ENCODE measurements around the gene MELK.
"Not testable (repeated sequence)": the region's sequence is repeated elsewhere in the genome, so short reads cannot be mapped to it uniquely, and the experiment has no call there.

Gene MELK

DNA sequence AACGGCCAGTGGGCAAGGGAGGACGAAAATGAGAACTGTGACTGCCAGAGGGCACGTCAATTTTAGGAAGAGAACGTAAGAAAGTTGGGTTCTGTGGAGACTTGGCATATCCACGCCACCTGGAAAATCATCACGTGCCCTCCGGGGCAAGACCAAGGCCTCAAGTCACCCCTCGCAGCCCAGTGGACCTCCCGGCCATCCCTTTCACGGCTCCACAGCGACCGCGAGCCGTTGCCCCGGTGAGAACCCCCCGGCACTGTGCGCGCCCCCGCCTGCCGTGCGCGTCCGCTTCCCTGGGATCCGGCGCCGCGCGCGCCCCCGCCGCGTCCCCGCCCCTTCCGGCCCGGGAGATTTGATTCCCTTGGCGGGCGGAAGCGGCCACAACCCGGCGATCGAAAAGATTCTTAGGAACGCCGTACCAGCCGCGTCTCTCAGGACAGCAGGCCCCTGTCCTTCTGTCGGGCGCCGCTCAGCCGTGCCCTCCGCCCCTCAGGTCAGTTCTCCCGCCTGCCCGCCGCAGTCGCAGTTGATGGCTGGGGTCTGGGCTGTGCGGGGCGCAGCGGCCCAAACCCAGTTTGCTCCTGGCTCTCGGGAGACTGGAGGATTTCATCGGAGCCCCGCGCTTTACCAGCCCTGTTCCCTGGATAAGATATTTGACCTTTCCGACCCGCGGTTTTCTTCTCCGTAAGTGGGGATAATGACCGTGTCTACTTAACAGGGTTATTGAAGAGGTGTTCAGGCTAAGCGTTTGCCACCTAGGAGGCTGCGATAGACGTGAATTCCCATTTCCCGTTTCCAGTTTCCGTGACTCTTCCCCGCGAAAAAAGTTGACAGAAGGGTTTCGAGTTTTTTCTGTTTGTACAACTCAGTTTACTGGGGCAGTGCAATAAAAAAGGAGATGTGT lies at the start of gene MELK:
TSS of gene MELK (plus strand) at position 381 of the 904 bp plus-strand sequence. CDS start 8,787 bp downstream, outside the sequence.
- DNase-seq = no peak

DNA sequence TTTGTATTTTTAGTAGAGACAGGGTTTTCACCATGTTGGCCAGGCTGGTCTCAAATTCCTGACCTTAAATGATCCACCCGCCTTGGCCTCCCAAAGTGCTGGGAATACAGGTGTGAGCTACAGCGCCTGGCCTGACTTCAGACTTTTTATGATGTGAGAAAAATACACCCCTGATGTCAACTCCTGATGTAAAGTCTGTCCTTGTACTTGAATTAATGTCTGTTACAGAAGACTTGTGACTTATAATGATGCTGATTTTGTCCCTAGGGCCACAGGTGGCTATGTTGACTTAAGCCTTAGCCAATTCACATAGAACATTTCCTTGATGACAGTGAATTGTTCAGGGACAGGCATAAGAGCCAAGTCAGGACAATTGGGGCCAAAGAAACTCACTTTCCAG lies 42.5 kb upstream of the MELK start:
- no peak for DNase-seq

DNA sequence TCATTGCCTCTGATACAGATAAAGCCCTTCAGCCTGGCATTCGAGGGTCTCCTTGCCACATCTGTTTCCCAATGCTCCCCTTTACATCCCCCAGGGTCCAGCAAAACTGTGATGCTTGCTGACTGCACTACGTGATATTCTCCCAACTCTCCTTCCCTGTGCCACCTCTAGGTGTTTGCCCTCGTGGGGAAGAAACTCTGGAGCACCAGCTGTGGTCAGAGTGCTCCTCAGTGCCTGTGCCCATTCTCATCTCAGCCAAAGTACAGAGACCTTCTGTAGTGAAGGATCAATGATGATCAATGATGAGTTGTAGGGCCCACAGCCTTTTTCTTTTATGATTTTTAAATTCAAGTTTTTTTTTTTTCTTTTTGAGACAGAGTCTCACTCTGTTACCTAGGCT lies 40.3 kb upstream of the MELK start:
- DNase-seq = no peak

DNA sequence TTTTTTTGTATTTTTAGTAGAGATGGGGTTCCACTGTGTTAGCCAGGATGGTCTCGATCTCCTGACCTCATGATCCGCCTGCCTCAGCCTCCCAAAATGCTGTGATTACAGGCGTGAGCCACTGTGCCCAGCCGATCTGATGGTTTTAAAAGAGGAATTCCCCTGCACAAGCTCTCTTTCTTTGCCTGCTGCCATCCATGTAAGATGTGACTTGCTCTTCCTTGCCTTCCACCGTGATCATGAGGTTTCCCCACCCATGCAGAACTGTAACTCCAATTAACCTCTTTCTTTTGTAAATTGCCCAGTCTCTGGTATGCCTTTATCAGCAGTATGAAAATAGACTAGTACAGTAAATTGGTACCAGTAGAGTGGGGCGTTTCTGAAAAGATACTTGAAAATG lies 39.0 kb upstream of the MELK start:
- DNase-seq = not testable (repeated sequence)

DNA sequence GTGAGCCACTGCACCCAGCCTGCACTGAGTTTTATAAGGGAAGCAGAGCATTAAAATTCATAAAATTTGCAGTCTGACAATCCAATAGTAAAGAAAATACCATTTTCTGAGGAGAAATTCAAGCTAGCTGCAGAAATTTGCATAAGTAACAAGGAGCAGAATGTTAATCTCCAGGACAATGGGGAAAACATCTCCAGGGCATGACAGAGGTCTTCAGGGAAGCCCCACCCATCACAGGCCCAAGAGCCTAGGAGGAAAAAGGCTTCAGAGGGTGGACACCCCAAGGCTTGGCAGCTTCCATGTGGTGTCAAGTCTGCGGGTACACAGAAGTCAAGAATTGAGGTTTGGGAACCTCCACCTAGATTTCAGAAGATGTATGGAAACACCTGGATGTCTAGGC lies 37.6 kb upstream of the MELK start:
- no peak for DNase-seq

DNA sequence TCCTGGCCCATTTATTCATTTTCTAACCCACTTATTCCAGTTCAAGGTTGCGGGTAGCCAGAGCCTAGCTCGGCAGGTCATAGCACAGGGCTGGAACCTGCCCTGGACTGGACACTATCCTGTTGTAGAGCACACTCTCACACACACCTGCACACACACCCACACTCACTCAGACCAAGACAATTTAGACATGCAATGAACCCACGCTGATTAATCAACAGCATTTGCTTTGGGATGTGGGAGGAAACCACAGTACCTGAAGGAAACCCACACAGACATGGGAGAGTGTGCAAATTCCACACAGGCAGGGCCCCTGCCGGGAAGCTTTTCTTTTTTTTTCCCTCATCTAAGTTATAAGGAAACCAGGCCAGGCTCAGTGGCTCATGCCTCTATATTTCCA lies 34.8 kb upstream of the MELK start:
- DNase-seq = no peak

DNA sequence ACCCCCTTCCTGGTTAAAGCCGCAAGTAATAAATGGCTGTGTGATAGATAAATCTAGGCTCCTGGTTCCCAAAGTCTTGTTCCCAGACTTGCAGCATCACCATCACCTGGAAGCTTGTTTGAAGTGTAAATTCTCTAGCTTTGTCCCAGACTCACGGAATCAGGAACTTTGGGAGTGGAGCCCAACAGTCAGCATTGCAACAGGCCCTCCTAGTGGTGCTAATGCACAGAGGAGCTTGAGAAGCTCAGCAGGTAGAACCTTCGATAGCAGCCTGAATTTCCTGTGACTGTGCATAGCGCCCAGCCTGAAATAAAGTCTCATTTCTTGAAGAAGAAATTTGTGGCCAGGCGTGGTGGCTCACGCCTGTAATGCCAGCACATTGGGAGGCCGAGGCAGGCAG lies 30.3 kb upstream of the MELK start:
- DNase-seq = no peak

DNA sequence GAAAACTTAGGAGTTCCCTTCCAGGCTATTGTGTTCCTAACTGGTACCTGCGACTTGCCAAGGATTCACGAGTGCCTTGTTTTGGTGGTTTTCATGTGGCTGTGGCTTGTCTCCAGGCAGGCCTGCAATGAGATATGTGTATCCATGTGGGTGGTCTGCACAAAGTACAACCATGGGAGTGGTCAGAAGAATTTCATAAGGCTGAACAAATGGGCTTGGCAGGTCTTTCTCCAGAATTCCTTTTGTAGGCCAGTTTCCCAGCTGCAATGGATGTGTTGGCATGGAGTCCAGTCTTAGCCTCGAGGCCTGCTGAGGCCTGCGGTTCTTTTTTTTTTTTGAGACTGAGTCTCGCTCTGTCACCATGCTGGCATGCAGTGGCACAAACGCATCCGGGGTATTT lies 28.8 kb upstream of the MELK start:
- no peak for DNase-seq

DNA sequence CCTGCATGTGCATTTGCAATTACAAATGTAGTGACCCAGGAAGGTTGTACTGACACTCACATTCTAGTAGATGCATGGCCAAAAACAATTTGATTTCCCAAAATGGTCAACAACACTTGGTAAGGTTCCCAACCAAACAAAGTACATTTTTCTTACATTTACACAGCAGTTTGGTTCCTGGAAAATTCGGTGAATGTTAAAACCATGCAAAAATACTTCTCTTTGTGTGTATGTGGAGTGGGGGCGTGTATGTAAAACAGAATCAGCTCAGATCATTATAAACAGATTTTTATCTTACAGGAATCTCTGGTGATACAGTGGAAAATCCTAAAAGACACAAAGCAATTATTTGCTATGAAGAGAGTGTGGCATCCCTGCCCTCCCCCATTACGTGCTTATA lies 25.1 kb upstream of the MELK start:
- DNase-seq = no peak

DNA sequence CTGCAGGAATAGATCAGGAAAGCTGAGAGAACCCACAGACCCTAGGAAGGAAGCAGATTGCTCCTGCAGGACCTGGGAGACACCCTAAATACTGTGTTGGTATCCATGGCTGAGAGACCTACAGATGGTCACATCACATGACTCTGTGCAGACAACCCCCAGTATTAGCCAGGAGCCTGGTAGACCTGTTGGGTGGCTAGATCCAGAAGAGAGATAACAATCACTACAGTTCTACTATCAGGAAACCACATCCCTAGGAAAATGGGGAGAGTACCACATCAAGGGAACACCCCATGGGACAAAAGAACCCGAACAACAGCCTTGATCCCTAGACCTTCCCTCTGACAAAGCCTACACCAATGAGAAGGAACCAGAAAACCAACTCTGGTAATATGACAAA lies 24.2 kb upstream of the MELK start:
- no peak for DNase-seq

DNA sequence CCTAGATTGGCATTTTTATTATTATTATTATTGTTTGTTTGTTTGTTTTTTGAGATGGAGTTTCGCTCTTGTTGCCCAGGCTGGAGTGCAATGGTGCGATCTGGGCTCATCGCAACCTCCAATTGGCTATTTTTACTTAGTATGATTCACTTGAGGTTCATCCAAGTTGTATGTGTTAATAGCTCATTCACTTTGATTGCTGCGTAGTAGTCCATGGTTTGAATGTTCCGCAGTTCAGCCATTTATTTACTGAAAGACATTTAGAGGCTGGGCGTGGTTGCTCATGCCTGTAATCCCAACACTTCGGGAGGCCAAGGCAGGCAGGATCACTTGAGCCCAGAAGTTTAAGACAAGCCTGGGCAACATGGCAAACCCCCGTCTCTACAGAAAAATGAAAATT lies 22.6 kb upstream of the MELK start:
- no peak for DNase-seq

DNA sequence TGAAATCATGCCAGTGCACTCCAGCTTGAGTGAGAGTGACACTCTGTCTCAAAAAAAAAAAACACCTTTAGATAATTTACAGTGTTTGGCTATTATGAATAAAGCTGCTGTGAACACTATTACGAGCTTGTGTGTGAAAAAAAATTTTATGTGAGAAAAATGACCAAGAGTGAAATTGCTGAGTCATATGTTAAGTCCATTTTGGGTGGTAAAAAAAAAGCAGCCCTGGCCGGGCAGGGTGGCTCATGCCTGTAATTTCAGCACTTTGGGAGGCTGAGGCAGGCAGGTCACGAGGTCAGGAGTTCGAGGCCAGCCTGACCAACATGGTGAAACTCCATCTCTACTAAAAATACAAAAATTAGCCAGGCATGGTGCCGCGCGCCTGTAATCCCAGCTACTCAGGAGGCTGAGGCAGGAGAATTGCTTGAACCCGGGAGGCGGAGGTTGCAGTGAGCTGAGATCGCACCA lies 22.0 kb upstream of the MELK start:
- not testable (repeated sequence) for DNase-seq

DNA sequence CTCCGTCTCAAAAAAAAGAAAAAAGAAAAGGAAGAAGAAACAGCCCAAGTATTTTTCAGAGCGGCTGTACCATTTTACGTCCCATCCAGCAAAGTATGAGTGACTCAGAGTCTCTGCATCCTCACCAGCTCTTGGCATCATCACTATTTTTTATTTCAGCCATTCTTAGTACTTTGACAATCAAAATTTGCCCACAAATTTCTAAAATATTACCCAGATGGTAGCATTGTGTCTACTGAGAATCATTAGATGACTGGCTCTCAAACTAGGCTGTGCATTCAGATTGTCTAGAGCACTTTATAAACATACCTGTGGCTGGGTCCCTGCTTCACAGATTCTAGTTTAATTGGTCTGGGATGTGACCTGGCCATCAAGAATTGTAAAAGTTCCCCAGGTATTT lies 21.6 kb upstream of the MELK start:
- no peak for DNase-seq

DNA sequence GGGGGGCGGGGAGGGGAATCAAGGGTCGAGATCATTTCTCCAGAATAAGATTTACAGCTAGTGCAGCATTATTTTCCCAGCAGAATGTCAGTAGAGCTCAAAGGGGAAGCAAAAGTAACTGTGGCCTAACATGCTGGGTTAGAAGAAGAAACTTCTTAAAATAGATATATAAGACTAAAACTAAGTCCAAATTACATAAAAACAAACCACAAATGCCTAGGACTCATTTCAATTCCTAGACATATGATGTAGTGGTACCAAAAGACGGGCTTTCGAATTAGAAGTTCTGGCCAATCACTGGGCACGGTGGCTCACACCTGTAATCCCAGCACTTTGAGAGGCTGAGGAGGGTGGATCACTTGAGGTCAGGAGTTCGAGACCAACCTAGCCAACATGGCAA lies 20.8 kb upstream of the MELK start:
- no peak for DNase-seq

DNA sequence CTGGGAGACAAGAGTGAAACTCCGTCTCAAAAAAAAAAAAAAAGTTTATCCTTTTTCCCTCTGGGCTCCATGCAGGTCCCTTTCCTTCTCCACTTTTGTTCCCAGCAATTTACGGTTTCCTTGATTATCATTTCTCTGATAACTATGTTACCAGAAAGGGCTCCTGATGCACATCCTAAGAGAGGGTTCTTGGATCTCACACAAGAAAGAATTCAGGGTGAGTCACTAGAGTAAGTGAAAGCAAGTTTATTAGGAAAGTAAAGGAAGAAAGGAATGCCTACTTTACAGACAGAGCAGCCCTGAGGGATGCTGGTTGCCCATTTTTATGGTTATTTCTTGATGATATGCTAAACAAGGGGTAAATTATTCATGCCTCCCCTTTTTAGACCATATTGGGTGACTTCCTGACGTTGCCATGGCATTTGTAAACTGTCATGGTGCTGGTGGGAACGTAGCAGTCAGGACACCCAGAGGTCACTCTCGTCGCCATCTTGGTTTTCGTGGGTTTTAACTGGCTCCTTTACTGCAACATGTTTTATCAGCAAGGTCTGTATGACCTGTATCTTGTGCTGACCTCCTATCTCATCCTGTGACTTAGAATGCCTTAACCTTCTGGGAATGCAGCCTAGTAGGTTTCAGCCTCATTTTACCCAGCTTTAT lies 13.5 kb upstream of the MELK start:
- no peak for DNase-seq

DNA sequence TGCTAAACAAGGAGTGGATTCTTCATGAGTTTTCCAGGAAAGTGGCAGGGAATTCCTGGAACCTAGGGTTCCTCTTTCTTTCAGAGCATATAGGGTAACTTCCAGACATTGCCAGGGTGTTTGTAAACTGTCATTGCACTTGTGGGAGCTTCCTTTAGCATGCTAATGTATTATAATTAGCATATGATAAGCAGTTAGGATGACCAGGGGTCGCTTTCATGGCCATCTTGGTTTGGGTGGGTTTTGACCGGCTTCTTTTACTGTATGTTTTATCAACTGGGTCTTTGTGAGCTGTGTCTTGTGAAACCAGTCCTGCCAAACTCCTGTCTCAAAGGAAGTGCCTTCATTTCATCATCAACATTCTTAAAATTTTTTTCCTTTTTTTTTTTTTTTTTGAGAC lies 11.9 kb upstream of the MELK start:
- no peak for DNase-seq

DNA sequence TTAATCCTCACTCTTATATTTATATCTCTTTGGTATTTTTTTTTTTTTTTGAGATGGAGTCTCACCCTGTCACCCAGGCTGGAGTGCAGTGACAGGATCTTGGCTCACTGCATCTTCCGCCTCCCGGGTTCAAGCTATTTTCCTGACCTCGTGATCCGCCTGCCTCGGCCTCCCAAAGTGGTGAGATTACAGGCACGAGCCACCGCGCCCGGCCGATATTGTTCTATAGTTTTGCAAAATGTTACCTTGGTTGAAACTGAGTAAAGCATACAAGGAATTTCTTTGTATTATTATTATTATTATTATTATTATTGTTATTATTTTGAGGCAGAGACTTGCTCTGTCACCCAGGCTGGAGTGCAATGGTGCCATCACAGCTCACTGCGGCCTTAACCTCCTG lies 9.9 kb upstream of the MELK start:
- DNase-seq = not testable (repeated sequence)

DNA sequence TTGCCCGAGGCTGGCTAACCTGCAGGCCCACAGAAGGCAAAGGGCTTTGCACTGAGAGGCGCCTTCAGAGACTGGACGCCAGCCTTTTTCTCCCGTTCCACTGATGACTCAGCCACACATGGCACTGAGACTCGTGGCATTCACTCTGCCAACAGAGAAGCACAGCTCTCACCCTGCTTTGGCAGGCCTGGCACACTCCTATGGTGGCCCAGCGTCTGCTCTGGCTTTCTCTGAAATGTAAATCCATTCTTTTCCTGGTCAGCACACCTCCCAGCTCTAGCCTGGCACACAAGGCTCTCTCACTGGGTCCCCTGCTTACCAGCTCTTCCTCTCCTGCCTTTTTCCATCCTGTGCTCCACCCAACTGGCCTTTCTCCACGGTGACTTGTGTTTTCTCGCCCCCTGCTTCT lies 5.9 kb upstream of the MELK start:
- DNase-seq = peak; percentile 44 to 50

DNA sequence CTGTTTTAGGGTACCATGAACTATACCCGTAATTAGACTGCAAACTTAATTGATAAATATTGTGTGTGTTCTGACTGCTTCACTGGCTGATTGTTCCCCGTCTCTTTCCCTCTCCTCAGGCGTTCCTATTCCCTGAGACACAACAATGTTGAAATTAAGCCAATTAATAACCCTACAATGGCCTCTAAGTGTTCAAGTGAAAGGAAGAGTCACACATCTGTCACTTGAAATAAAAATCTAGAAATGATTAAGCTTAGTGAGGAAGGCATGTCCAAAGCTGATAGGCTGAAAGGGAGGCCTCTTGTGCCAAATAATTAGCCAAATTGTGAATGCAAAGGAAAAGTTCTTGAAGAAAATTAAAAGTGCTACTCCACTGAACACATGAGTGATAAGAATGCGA lies 4.0 kb upstream of the MELK start:
- DNase-seq = not testable (repeated sequence)

DNA sequence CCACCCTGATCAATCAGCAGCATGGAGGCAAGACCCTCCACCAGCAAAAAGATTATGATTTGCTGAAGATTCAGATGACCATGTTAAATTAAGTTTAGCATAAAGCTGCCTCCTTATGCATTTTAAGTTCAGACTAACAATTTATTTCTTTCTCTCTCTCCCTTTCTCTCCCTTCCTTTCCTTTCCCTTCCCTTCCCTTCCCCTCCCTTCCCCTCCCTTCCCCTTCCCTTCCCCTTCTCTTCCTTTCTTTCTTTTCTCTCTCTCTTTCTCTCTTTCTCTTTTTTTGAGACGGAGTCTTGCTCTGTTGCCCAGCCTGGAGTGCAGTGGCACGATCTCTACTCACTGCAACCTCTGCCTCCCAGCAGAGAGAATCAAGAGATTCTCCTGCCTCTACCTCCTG lies 1.4 kb upstream of the MELK start:
- no peak for DNase-seq

DNA sequence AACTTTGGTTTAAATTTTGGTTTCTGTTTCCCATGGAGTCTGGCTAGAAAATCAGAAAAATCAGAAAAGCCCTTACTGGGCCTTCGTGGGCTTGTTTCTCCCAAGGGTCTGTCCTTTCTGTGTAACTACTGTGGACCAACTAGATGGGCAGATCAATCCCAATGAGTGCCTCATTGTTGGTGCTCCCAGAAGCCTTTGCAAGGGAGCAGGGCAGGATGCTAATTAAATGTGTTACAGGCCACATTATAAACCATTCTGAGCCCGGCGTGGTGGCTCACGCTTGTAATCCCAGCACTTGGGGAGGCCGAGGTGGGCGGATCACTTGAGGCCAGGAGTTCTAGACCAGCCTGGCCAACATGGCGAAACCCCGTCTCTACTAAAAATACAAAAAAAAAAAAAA lies 1.4 kb downstream of the MELK start:
- DNase-seq = not testable (repeated sequence)

DNA sequence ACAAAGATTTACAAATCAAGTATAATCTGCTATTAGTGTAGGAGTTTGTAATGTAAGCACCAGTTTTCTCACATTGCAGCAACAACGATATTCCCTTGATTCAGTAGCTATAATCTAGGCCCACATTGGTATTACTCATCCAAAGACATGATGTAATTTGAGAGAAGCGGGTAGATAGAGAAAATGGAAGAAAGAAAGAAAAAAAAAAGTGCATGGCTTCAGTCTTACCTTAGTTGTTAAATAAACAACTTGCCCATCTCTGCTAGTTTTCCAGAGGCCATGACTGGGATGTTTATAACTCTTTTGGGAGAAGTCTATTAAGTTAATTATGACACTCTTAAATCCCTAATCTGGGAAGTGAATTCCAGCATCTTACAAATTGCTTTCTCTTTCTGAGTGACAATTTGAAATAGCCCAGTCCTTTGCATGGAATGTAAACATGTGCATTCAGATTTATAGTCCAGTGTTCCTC lies 2.8 kb downstream of the MELK start:
- DNase-seq = no peak

DNA sequence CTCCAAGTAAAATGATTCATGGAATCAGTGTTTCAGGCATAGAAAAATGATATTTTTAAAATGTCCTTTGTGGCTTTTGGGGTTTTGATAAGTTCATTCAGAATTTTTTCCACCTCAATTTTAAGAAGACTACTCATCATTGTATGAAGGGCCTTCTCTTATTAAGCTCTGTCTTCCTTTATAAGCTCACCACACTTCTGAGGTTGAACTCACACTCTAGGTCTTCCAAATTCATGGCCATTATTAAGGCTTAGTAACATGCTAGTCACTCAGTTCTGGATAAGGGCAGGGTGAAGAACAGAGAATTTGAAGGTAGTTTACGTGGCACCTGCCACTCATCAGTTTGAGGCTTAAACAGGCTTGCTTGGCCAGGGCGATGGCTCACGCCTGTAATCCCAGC lies 4.2 kb downstream of the MELK start:
- DNase-seq = no peak

All from cerebellar nuclear complex (tissue), 1 donor.